ENCODE data around the gene NPHP4.

The NPHP4 gene

DNA sequence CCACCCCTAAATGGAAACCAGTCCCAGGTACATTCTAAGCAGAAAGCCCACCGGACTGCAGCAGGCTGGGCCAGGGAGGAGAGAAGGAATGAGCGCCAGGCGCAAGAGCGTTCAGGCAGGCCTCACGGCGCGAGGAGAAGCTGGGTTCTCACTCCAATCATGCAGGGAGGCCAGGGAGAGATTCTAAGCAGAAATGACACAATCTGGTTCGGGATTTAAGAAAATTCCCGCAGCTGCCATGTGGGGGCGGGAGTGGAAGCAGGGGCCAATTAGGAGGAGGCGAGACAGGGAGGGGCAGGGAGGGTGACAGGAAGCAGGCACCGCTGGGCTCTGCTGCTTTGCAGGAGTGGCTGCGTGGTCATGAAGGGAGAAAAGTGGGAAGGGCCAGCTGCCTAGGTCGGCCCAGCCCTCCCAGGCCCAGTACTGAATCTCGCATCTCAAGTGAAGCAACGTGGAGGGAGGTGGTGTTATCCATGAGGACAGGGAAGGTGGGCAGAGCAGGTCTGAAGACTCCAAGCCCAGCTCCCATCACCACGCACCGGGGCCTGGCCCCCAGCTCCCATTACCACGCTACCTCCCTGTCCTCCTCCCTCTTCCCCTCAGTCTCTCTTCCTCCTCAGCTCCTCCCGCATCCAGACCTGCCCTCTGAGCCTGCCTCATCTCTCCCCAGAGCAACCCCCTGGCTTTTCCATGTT lies 11.8 kb downstream of the NPHP4 start:
- no peak overlapping the region for H3K9ac ChIP-seq (ENCODE audit: low read length)
- H3K9me3 ChIP-seq (ENCODE audit: control insufficient read depth, low read depth, low read length), result no peaks in the 10 kb centered on the region
- no peak overlapping the region for H3K4me3 ChIP-seq (ENCODE audit: low read length)
- H3K27ac ChIP-seq (ENCODE audit: low read length), result no peak overlapping the region
- H3K27me3 ChIP-seq (ENCODE audit: control insufficient read depth, insufficient read depth, low read length), result no peaks in the 10 kb centered on the region
- peaks cover 6% of the 10 kb centered on the region for H3K36me3 ChIP-seq (ENCODE audit: control insufficient read depth, low read depth, low read length)
- peaks cover 6% of the 10 kb centered on the region for H3K4me1 ChIP-seq (ENCODE audit: control insufficient read depth, low read depth, low read length)

DNA sequence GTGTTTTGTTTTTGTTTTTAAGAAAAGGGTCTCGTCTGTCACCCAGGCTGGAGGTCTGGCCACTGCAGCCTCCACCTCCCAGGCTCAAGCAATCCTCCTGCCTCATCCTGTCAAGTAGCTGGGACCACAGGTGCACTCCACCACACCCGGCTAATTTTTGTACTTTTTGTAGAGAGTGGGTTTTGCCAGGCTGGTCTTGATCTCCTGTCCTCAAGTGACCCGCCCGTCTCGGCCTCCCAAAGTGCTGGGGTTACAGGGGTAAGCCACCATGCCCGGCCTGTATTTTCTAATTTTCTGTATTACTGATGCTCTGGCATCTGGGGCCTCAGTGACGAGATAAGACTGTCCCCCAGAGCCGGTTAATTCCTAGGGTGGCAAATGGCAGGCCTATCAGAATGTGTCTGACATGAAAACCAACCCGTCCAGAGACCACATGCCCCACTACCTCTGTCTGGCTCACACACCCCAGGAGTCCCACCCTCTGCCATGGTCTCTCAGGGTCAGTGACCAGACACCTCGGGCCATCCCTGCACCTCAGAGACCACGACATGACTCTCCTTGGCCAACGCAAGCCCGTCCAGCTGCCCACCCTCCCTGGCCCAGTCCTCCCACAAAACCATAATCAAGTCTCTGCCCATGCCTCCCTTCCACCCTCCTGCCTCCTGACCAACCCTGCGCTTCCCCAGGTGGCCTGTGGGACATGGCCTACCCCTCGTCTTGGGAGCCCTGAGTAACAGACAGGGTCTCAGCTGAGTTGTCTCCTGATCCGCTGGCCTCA lies 12.5 kb downstream of the NPHP4 start:
- no peaks in the 10 kb centered on the region for H3K27me3 ChIP-seq (ENCODE audit: control insufficient read depth, insufficient read depth, low read length)
- H3K27ac ChIP-seq (ENCODE audit: low read length), result no peak overlapping the region
- H3K9me3 ChIP-seq (ENCODE audit: control insufficient read depth, low read depth, low read length), result no peaks in the 10 kb centered on the region
- H3K4me3 ChIP-seq (ENCODE audit: low read length), result no peak overlapping the region
- H3K4me1 ChIP-seq (ENCODE audit: control insufficient read depth, low read depth, low read length), result peaks cover 6% of the 10 kb centered on the region
- H3K36me3 ChIP-seq (ENCODE audit: control insufficient read depth, low read depth, low read length), result peaks cover 6% of the 10 kb centered on the region
- H3K9ac ChIP-seq (ENCODE audit: low read length), result no peak overlapping the region

DNA sequence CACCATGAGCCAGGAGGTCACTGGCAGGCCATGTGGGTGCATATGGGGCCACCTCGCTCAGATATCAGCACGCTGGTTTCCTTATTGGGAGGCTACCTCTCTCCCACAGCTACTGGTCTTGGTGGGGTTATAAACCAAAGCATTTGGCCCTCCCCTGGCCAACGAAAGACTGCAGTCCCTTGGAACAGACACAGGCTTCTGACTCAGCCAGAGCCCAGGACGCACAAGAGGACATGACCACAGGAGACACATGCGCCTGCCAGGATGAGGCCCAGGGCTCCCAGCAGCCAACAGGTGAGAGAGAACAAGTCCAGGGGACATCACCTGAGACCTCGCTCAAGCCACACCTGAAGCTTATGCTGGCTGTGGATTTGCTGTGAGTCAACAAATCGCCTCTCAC lies 13.8 kb downstream of the NPHP4 start:
- H3K36me3 ChIP-seq (ENCODE audit: control insufficient read depth, low read depth, low read length), result peaks cover 6% of the 10 kb centered on the region
- H3K27ac ChIP-seq (ENCODE audit: low read length), result no peak overlapping the region
- H3K27me3 ChIP-seq (ENCODE audit: control insufficient read depth, insufficient read depth, low read length), result no peaks in the 10 kb centered on the region
- H3K4me3 ChIP-seq (ENCODE audit: low read length), result no peak overlapping the region
- H3K9me3 ChIP-seq (ENCODE audit: control insufficient read depth, low read depth, low read length), result no peaks in the 10 kb centered on the region
- H3K4me1 ChIP-seq (ENCODE audit: control insufficient read depth, low read depth, low read length), result peaks cover 6% of the 10 kb centered on the region
- no peak overlapping the region for H3K9ac ChIP-seq (ENCODE audit: low read length)

DNA sequence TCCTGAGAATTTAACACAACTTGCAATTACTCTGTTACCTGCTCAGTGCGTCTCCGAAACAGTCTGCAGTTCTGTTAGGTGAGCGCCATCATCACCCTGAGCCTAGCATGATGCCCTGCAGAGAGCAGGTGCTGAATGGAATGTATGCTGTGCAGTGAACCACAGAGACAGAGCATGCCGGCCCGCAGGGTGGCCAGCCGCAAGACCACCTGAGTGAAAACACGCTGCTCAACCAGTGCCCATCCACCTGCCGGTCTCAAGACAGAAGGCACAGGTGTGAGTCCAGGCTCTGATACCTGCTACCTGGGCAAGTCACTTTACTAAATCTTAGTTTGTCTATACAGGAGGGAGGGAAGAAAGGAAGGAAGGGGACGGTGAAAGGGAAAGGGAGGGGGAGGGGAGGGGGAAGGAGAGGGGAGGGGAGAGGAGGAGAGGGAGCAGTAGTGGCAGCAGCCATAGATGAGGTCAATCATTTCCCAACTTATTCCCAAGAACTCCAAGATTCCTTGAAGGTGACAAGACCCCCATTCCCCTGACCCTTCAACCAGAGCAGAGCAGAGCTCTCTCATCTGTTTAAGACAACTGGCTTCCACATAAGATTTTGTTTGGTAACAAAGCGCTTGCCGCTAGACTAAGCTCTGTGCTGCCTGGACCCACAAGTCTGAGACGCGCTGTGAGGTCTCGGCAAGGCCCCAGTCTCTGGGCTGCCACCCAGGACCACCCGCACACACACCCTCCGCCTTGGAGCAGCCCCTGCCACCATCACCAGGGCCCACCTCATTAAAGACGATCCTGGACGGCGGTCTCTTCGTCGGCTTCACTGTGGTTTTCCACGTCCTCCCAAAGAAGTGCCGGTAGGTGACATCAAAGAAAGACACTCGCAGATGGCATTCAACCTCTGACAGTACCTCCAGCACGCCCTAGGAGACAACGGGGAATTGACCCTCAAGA lies 14.5 kb downstream of the NPHP4 start:
- H3K27ac ChIP-seq (ENCODE audit: low read length), result no peak overlapping the region

DNA sequence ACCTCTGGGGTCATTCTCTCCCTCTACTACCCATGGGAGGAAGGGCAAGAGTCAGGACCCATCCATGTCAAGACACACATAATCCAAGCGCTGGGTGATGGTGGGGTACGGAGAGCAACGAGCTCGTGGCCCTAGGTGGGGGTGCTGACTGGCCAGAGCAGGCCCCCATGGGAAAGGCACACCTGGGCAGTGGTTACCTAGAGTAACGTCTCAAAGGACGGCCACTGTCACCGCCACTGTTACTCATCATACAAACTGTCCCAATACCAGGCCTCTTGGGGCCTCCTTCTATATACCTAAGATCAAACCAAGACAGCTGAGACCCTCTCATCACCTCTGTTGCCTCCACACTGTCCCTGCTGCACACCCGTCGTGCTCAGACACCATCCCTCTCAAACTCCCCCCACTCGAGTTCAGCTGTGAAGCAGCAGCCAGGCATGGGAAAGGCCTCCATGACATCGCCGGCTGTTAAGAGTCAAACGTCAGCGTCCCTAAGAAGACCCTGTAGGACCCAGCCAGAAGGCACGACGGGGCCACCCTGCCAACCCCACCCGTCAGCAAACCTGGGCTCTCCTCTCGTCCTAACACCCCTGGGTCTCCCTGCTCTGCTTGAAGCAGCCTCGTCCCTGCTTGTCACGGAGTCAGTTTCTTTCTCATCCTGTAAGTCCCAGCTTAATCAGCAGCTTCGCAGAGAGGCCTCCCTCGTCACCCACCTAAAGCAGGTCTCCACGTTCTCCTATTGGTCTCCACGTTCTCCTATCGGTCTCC lies 15.3 kb downstream of the NPHP4 start:
- Histone ChIP-seq H3K36me3 (ENCODE audit: control insufficient read depth, low read depth, low read length) (no peaks in the 10 kb centered on the region), H3K9ac (ENCODE audit: low read length) (no peak overlapping the region), H3K9me3 (ENCODE audit: control insufficient read depth, low read depth, low read length) (no peaks in the 10 kb centered on the region), H3K4me3 (ENCODE audit: low read length) (no peak overlapping the region), H3K27me3 (ENCODE audit: control insufficient read depth, insufficient read depth, low read length) (no peaks in the 10 kb centered on the region), H3K27ac (ENCODE audit: low read length) (no peak overlapping the region), H3K4me1 (ENCODE audit: control insufficient read depth, low read depth, low read length) (peaks cover 6% of the 10 kb centered on the region)

More for the DNA sequence above, 14.5 kb downstream of the NPHP4 start:
- H3K4me3 ChIP-seq (ENCODE audit: low read length), result no peak overlapping the region
- no peaks in the 10 kb centered on the region for H3K27me3 ChIP-seq (ENCODE audit: control insufficient read depth, insufficient read depth, low read length)
- peaks cover 6% of the 10 kb centered on the region for H3K4me1 ChIP-seq (ENCODE audit: control insufficient read depth, low read depth, low read length)
- H3K9ac ChIP-seq (ENCODE audit: low read length), result no peak overlapping the region
- H3K9me3 ChIP-seq (ENCODE audit: control insufficient read depth, low read depth, low read length), result no peaks in the 10 kb centered on the region
- H3K36me3 ChIP-seq (ENCODE audit: control insufficient read depth, low read depth, low read length), result peaks cover under 1% of the 10 kb centered on the region

DNA sequence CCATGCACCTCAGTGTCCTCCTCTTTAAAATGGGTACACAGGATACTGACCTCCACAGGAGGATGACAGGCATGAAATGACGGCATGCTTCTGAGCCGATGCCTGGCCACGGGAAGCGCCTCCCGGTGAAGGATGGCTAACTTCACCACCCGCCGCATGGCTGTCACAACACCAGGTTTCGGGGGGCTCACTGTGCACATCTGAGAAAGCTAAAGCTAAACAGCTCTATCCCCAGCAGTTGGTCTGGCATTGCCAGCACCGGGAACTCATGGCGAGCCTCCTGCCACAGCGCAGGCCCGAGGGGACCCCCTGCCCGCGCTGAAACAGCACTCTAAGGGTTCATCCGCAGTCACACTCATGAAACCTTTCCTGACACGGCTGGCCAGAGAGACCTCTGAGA lies 16.0 kb downstream of the NPHP4 start:
- Histone ChIP-seq H3K4me1 (ENCODE audit: control insufficient read depth, low read depth, low read length) (peaks cover 6% of the 10 kb centered on the region), H3K36me3 (ENCODE audit: control insufficient read depth, low read depth, low read length) (no peaks in the 10 kb centered on the region), H3K27ac (ENCODE audit: low read length) (no peak overlapping the region), H3K27me3 (ENCODE audit: control insufficient read depth, insufficient read depth, low read length) (no peaks in the 10 kb centered on the region), H3K9ac (ENCODE audit: low read length) (no peak overlapping the region), H3K9me3 (ENCODE audit: control insufficient read depth, low read depth, low read length) (no peaks in the 10 kb centered on the region), H3K4me3 (ENCODE audit: low read length) (no peak overlapping the region)

DNA sequence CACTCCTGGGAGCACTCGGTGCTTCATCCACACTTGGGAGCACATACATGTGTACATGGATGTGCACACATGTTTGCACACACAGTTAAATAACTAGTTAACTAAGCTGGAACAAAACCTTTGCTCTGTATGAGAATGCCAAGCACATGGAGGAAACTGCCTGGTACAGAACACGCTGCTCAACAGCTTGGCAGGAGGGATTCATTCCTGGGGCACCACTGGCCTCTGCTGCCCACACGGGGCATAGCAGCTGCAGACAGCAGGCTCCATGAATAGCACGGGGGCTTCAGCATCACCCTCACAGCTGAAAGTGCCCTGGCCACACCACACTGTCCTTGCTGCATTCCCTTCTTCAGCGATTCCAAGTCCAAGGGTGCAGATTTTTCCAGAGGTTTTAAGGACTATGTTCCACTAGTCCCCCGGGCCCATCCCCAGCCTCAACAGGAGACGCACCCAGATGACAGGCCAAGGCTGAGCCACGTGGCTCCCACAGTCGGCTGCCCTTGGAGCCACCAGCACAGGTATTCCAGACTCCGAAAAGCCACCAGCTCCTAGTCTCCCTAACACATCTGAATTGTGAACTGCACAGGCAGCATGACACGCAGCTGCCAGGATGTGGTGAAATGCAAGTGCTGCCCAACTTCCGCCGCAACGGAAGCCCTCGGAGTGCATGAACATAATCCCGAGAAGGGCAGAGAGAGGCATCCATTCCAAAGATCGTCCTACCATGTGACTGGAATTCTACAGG lies 16.9 kb downstream of the NPHP4 start:
- Histone ChIP-seq H3K27ac (ENCODE audit: low read length) (no peak overlapping the region), H3K27me3 (ENCODE audit: control insufficient read depth, insufficient read depth, low read length) (no peaks in the 10 kb centered on the region), H3K4me1 (ENCODE audit: control insufficient read depth, low read depth, low read length) (no peaks in the 10 kb centered on the region), H3K4me3 (ENCODE audit: low read length) (no peak overlapping the region), H3K9ac (ENCODE audit: low read length) (no peak overlapping the region), H3K9me3 (ENCODE audit: control insufficient read depth, low read depth, low read length) (no peaks in the 10 kb centered on the region), H3K36me3 (ENCODE audit: control insufficient read depth, low read depth, low read length) (no peaks in the 10 kb centered on the region)

DNA sequence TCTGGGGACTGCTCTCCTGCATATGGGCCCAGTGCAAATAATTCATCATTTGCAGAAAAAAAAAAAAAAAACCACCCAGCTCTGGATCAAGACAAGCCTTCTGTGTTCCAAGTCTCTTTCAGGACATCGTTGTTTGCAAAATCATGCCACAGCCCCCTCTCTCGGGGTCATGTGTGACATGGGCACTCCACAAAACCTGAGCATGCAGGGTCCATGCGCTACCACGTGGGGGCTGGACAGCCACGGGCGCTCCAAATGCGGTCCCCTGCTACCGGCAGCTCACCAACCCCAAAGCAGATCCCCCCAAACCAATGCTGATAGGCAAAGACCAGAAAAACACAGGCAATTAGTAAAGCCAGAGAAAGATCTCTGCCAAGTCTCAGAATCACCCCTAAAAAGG lies 17.6 kb downstream of the NPHP4 start:
- H3K4me3 ChIP-seq (ENCODE audit: low read length), result no peak overlapping the region

DNA sequence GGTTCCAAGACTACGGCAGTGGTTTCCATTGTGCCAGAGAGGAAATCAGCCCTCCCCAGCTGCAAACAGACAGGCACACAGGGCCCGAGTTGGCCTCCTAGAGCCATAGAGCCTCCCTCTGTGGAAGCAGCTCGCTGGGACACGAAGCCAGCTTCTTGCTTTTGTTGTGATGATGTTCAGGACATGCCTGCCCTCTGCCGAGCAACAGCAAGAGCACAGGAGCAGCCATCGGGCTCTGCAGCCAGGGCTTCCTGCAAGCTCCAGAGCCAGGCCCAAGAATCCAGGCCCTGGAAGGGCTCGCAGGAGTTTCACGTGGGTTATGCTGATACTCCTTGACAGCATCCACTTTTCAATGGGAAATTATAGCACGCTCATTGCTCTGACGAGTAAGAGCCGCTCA lies 18.5 kb downstream of the NPHP4 start:
- H3K27me3 ChIP-seq (ENCODE audit: control insufficient read depth, insufficient read depth, low read length), result no peaks in the 10 kb centered on the region
- no peak overlapping the region for H3K4me3 ChIP-seq (ENCODE audit: low read length)
- no peak overlapping the region for H3K9ac ChIP-seq (ENCODE audit: low read length)
- H3K9me3 ChIP-seq (ENCODE audit: control insufficient read depth, low read depth, low read length), result no peaks in the 10 kb centered on the region
- no peaks in the 10 kb centered on the region for H3K36me3 ChIP-seq (ENCODE audit: control insufficient read depth, low read depth, low read length)
- no peak overlapping the region for H3K27ac ChIP-seq (ENCODE audit: low read length)
- no peaks in the 10 kb centered on the region for H3K4me1 ChIP-seq (ENCODE audit: control insufficient read depth, low read depth, low read length)

More for the DNA sequence above, 17.6 kb downstream of the NPHP4 start:
- Histone ChIP-seq H3K27ac (ENCODE audit: low read length) (no peak overlapping the region), H3K9me3 (ENCODE audit: control insufficient read depth, low read depth, low read length) (no peaks in the 10 kb centered on the region), H3K4me1 (ENCODE audit: control insufficient read depth, low read depth, low read length) (no peaks in the 10 kb centered on the region), H3K9ac (ENCODE audit: low read length) (no peak overlapping the region), H3K27me3 (ENCODE audit: control insufficient read depth, insufficient read depth, low read length) (no peaks in the 10 kb centered on the region), H3K36me3 (ENCODE audit: control insufficient read depth, low read depth, low read length) (no peaks in the 10 kb centered on the region)

DNA sequence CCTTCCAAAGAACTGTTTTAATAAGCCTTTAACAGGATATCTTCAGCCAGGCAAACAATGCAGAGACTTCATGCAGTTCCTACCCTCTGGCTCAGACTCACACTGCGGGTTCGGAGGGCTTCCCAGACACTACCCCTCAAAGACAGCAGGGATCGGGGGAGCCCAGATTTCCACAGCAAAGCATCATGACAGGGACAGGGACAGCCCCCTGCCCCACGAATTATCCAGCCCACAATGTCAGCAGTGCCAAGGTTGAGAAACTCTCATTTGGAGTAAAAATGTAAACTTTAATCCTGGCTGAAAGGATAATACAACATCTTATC lies 20.1 kb downstream of the NPHP4 start:
- H3K27ac ChIP-seq (ENCODE audit: low read length), result no peak overlapping the region
- H3K9ac ChIP-seq (ENCODE audit: low read length), result no peak overlapping the region
- no peaks in the 10 kb centered on the region for H3K9me3 ChIP-seq (ENCODE audit: control insufficient read depth, low read depth, low read length)
- H3K27me3 ChIP-seq (ENCODE audit: control insufficient read depth, insufficient read depth, low read length), result no peaks in the 10 kb centered on the region
- H3K36me3 ChIP-seq (ENCODE audit: control insufficient read depth, low read depth, low read length), result no peaks in the 10 kb centered on the region
- no peak overlapping the region for H3K4me3 ChIP-seq (ENCODE audit: low read length)
- no peaks in the 10 kb centered on the region for H3K4me1 ChIP-seq (ENCODE audit: control insufficient read depth, low read depth, low read length)

Data from iPS-18a (cell line).